ENCODE measurements around the gene UPK1A. TPM values are rescaled to one million over a fixed set of nuclear protein-coding genes. Genes with fewer than 3 reads are reported as not detected.
"Not testable (repeated sequence)": the region's sequence is repeated elsewhere in the genome, so short reads cannot be mapped to it uniquely, and the experiment has no call there.

UPK1A gene
- polyA plus RNA-seq, 3 donors from 2014 or later = not detected

DNA sequence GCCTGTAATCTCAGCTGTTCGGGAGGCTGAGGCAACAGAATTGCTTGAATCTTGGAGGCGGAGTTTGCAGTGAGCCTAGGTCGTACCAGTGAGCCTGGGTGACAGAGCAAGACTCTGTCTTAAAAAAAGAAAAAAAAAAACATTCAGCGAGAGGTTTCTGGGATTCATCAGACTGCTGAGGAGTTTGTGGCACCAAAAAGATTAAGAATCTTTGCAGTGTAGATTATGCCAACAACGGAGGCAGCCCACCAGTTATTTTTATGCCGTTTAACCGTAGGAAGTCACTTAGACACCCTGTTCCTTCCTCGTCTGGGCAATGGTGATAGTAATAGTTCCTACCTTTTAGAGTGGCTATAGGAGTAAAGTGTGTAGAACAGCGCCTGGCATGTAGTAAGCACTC, 15.7 kb upstream of the UPK1A start:
- peaks cover 0 to 4% (median 3%) of the 10 kb centered on the region in 3 donors for H3K27me3 Mint-ChIP-seq (ENCODE audit: low read depth in 3 of 3)
- H3K27ac Mint-ChIP-seq = peak overlapping the region in 1 of 6 donors; percentile 34
- peaks cover 33 to 37% of the 10 kb centered on the region in 2 donors for H3K4me1 Mint-ChIP-seq
- peaks cover 5 to 21% (median 8%) of the 10 kb centered on the region in 3 donors for H3K36me3 Mint-ChIP-seq
- H3K4me3 Mint-ChIP-seq = no peak overlapping the region
- no peak for DNase-seq
- no peaks in the 10 kb centered on the region for H3K9me3 Mint-ChIP-seq

DNA sequence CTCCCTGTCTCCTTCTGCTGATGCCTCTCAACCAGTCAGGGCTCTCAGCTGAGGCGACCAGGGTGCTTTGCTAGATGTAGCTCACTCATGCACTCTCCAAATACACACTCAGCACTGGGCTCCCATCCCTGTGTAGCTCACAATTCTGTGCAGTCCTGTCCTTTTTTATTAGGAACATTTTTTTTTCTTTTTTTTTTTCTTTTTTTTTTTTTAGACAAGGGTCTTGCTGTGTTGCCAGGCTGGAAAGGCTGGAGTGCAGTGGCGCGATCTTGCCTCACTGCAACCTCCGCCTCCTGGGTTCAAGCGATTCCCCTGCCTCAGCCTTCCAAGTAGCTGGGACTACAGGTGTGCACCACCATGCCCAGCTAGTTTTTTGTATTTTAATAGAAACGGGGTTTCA, 11.5 kb upstream of the UPK1A start:
- Mint-ChIP-seq H3K4me1 (peaks cover 12 to 30% of the 10 kb centered on the region in 2 donors), H3K36me3 (peaks cover 8 to 32% (median 21%) of the 10 kb centered on the region in 3 donors)
- not testable (repeated sequence) for H3K9me3 Mint-ChIP-seq; H3K27me3 Mint-ChIP-seq (ENCODE audit: low read depth in 3 of 3); H3K27ac Mint-ChIP-seq; DNase-seq; H3K4me3 Mint-ChIP-seq

DNA sequence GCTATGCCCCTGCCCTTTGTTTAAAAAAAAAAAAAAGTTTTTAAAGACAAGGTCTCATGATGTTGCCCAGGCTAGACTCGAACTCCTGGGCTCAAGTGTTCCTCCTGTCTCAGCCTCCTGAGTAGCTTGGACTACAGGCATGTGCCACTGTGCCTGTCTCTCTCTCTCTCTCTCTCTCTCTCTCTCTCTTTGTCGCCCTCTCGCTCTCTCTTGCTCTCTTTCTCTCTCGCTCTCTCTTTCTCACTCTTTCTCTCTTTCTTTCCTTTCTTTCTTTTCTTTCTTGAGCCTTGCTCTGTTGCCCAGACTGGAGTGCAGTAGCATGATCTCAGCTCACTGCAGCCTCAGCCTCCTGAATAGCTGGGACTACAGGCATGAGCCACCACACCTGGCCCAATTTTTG, 10.7 kb upstream of the UPK1A start:
- DNase-seq = no peak
- H3K4me1 Mint-ChIP-seq = peaks cover 8 to 30% of the 10 kb centered on the region in 2 donors
- no peak overlapping the region for H3K4me3 Mint-ChIP-seq
- H3K27me3 Mint-ChIP-seq (ENCODE audit: low read depth in 3 of 3) = peaks cover 0 to 2% (median 0%) of the 10 kb centered on the region in 3 donors
- peaks cover 8 to 32% (median 22%) of the 10 kb centered on the region in 3 donors for H3K36me3 Mint-ChIP-seq
- H3K27ac Mint-ChIP-seq = peak overlapping the region in 3 of 6 donors; percentile 18 to 42 (median 26)
- H3K9me3 Mint-ChIP-seq = no peaks in the 10 kb centered on the region

DNA sequence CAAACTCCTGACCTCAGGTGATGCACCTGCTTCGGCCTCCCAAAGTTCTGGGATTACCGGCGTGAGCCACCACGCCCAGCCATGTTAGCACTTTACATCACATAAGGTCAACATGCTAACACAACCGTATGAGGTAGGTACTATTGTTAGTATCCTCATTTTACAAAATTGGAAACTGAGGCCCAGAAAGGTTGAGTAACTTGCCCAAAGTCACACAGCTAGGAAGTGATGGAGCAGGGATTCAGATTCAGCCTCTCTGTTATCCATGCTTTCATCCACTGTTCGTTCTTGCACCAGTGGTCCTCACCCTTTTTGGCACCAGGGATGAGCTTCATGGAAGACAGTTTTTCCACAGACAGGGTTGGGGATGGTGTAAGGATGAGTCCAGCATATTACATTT, 9.6 kb upstream of the UPK1A start:
- no peak for DNase-seq
- Mint-ChIP-seq H3K4me3 (no peak overlapping the region), H3K9me3 (no peaks in the 10 kb centered on the region), H3K27me3 (ENCODE audit: low read depth in 3 of 3) (peaks cover 0 to 2% (median 0%) of the 10 kb centered on the region in 3 donors), H3K36me3 (peaks cover 12 to 27% (median 22%) of the 10 kb centered on the region in 3 donors), H3K4me1 (peaks cover 2 to 19% of the 10 kb centered on the region in 2 donors), H3K27ac (no peak overlapping the region)

DNA sequence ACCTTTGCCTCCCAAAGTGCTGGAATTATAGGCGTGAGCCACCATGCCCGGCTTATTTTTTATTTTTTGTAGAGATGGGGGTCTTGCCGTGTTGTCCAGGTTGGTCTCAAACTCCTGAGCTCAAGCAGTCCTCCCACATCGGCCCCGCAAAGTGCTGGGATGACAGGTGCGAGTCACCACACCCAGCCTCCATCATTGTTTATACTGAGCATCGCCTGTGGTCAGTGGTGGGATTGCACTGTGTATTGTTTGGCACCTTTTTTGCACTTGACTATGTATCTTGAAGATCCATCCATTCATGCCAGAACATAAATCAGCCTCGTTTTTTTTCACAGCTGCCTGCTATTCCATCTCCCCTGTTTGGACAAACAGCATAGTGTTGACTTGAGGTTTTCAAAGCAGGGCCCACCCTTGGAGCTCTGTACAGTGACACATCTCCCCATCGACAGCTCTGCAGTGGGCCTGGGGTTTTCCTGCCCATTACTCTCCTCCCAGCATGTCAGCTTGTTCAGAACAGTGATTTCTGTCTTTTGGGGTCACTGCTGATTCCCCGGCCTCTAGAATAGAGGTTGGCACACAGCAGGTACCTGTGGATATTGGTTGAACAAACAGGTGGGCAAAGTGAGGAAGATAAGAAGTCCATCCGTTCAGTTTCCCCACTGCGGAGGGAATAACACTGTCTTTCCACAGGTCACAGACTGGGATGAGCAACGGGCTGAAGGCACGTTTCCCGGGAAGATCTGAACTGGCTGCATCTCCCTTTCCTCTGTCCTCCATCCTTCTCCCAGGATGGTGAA, 8.2 kb upstream of the UPK1A start:
- H3K4me3 Mint-ChIP-seq = no peak overlapping the region

DNA sequence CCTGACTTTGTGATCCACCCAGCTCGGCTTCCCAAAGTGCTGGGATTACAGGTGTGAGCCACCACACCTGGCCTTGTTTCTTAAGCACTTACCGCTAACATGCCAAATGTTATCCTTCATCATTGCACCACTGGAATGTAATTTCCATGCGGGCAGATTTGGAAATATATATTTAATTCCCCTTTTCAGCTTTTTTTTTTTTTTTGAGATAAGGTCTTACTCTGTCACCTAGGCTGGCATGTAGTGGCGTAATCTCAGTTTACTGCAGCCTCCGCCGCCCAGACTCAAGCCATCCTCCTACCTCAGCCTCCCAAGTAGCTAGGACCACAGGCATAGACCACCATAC, 4.3 kb upstream of the UPK1A start:
- peaks cover 8 to 10% (median 8%) of the 10 kb centered on the region in 3 donors for H3K36me3 Mint-ChIP-seq
- H3K27me3 Mint-ChIP-seq (ENCODE audit: low read depth in 3 of 3) = no peaks in the 10 kb centered on the region
- no peak overlapping the region for H3K4me3 Mint-ChIP-seq
- peaks cover 0 to 6% of the 10 kb centered on the region in 2 donors for H3K4me1 Mint-ChIP-seq
- no peak overlapping the region for H3K27ac Mint-ChIP-seq
- no peak for DNase-seq
- H3K9me3 Mint-ChIP-seq = no peaks in the 10 kb centered on the region

More for the DNA sequence above, 8.2 kb upstream of the UPK1A start:
- Mint-ChIP-seq H3K36me3 (peaks cover 15 to 27% (median 22%) of the 10 kb centered on the region in 3 donors), H3K27ac (no peak overlapping the region), H3K9me3 (no peaks in the 10 kb centered on the region), H3K4me1 (peaks cover 2 to 16% of the 10 kb centered on the region in 2 donors), H3K27me3 (ENCODE audit: low read depth in 3 of 3) (peaks cover 0 to 2% (median 0%) of the 10 kb centered on the region in 3 donors)
- no peak for DNase-seq

DNA sequence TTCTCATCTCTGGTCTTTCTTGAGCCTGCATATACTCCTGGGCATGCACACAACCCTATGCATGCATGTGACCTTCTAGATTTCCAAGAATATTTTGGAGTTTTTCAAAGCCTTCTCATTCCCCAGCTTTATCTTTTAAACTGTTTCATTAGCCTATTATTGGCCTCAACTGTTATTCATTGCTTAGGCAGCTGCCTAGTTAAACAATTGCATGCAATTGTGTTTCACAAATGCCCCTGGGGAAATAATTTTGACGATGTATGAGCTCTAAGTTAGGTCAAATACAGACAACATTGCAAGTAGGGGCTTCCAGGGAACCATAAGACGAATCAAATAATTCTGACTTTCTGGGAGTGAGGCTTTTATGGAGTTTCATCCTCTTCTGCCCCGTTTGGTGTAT, 2.3 kb upstream of the UPK1A start:
- no peak overlapping the region for H3K4me3 Mint-ChIP-seq
- no peak for DNase-seq
- H3K27me3 Mint-ChIP-seq (ENCODE audit: low read depth in 3 of 3) = no peaks in the 10 kb centered on the region
- H3K27ac Mint-ChIP-seq = no peak overlapping the region
- H3K4me1 Mint-ChIP-seq = no peaks in the 10 kb centered on the region
- H3K36me3 Mint-ChIP-seq = peaks cover 0 to 8% (median 4%) of the 10 kb centered on the region in 3 donors
- no peaks in the 10 kb centered on the region for H3K9me3 Mint-ChIP-seq

DNA sequence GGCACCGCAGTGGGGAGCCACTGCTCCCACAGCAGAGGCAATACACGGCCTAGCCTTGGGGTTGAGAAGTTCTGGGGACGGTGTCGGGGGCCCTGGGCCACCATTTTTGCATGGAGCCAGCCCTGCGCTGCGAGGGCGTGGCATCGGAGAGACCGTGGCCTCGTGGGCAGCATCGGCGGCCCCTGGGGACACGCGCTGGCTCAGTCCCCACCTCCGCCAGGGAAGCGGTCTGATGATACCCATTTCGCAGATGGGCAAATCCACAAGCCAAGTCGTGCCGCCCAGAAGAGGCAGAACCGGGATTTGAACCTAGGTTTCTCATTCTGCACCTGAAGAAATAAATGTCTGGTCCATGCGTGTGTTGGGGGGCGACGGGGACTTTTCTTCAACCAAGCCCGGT, 1.2 kb upstream of the UPK1A start:
- H3K27me3 Mint-ChIP-seq (ENCODE audit: low read depth in 3 of 3) = peaks cover 0 to 3% (median 0%) of the 10 kb centered on the region in 3 donors

DNA sequence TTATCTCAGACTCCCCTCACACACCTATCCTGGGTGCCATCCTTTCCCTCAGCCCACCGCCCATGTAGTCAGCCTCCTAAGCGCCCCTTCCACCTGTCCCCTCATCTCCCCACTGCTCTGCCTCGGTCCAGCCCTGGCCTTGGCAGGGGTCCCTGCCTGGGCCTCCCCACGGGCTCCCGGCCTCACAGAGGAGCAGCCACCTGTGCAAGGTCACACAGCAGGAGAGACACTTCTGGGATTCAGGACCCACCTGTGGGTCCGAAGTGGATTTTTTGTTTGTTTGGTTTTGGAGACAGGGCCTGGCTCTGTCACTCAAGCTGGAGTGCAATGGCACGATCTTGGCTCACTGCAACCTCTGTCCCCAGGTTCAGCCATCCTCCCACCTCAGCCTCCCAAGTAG, 713 bp upstream of the UPK1A start:
- Mint-ChIP-seq H3K9me3 (peaks cover 0 to 2% (median 0%) of the 10 kb centered on the region in 6 donors), H3K27me3 (ENCODE audit: low read depth in 3 of 3) (peaks cover 0 to 3% (median 0%) of the 10 kb centered on the region in 3 donors), H3K4me1 (no peaks in the 10 kb centered on the region), H3K27ac (no peak overlapping the region), H3K36me3 (peaks cover 0 to 8% (median 0%) of the 10 kb centered on the region in 3 donors), H3K4me3 (no peak overlapping the region)
- no peak for DNase-seq

More for the DNA sequence above, 1.2 kb upstream of the UPK1A start:
- no peak for DNase-seq
- H3K27ac Mint-ChIP-seq = no peak overlapping the region
- H3K4me1 Mint-ChIP-seq = no peaks in the 10 kb centered on the region
- H3K36me3 Mint-ChIP-seq = peaks cover 0 to 8% (median 0%) of the 10 kb centered on the region in 3 donors
- H3K9me3 Mint-ChIP-seq = peaks cover 0 to 2% (median 0%) of the 10 kb centered on the region in 6 donors
- no peak overlapping the region for H3K4me3 Mint-ChIP-seq

DNA sequence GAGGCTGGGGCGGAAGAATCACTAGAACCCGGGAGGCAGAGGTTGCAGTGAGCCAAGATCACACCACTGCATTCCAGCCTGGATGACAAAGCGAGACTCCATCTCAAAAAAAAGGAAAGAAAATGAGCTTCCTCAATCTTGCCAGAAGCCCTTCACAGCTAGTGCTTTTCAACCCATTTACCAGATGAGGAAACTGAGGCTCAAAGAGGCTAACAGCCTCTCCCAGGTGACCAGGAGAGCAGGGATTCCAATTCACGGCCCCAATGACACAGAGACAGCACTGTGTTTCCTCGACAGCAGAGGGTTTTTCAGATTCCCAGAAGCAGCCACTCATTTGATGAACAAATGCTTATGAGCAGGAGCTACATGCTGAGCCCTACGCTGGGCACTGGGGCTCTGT, 3.2 kb downstream of the UPK1A start:
- Mint-ChIP-seq H3K27me3 (ENCODE audit: low read depth in 3 of 3) (peaks cover 5 to 14% (median 11%) of the 10 kb centered on the region in 3 donors), H3K4me3 (peak overlapping the region in 1 of 5 donors; percentile 58), H3K36me3 (no peaks in the 10 kb centered on the region), H3K27ac (no peak overlapping the region), H3K9me3 (peaks cover 0 to 2% (median 0%) of the 10 kb centered on the region in 6 donors), H3K4me1 (peaks cover 6 to 8% of the 10 kb centered on the region in 2 donors)
- DNase-seq = no peak

DNA sequence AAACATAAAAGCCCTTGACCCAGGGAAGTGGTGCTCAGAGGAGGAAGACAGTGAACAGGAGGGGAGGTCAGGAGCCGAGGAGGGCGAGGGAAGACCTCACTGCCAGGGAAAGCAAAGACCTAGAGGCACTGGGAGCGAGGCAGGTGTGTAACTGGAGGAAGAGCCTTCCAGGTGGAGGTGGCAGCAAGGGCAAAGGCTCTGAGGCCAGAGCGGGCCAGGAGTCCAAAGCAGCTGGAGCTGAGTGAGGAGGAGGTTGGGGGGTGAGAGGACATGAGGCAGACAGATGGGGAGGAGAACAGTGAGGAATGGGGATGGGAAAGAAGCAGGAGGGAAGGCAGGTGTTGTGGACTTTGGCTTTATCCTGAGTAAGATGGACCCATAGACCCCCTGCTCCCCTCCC, 3.7 kb downstream of the UPK1A start:
- no peak overlapping the region for H3K27ac Mint-ChIP-seq
- peaks cover 6 to 8% of the 10 kb centered on the region in 2 donors for H3K4me1 Mint-ChIP-seq
- H3K4me3 Mint-ChIP-seq = peak overlapping the region in 1 of 5 donors; percentile 58
- no peak for DNase-seq
- no peaks in the 10 kb centered on the region for H3K36me3 Mint-ChIP-seq
- H3K27me3 Mint-ChIP-seq (ENCODE audit: low read depth in 3 of 3) = peaks cover 5 to 14% (median 11%) of the 10 kb centered on the region in 3 donors
- H3K9me3 Mint-ChIP-seq = peaks cover 0 to 2% (median 0%) of the 10 kb centered on the region in 6 donors

DNA sequence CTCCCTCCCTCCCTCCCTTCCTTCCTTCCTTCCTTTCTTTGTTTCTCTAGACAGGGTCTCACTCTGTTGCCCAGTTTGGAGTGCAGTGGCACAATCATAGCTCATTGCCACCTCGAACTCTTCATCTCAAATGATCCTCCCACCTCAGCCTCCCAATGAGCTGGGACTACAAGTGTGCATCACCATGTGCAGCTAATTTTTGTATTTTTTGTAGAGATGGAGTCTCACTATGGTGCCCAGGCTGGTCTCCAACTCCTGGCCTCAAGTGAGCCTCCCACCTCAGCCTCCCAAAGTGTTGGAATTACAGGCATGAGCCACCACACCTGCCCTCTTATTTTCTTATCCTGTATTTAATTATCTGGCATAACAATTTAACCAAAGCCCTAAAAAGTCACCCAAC, 4.4 kb downstream of the UPK1A start:
- Mint-ChIP-seq H3K4me1 (peaks cover 6 to 8% of the 10 kb centered on the region in 2 donors), H3K27me3 (ENCODE audit: low read depth in 3 of 3) (peaks cover 5 to 14% (median 11%) of the 10 kb centered on the region in 3 donors), H3K36me3 (no peaks in the 10 kb centered on the region), H3K4me3 (no peak overlapping the region), H3K9me3 (peaks cover 0 to 2% (median 0%) of the 10 kb centered on the region in 6 donors), H3K27ac (no peak overlapping the region)
- no peak for DNase-seq

DNA sequence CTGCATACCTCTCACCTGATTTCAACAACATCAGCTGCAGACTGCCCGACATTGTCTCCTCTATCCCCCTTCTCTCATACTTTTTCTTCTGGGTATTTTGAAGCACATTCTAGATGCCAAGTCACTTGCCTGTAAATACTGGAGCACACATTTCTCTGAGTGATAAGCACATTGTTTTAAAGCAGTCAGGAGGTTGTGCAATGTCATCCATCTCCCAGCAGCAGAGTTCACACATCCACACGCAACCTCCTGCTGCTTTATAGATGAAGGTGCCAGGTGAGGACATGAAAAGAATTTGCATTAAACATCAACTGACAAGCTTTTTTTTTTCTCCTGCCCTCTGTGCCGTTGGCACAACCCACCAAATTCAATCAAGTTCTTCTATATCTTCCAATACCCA, 5.5 kb downstream of the UPK1A start:
- Mint-ChIP-seq H3K27me3 (ENCODE audit: low read depth in 3 of 3) (peaks cover 5 to 14% (median 11%) of the 10 kb centered on the region in 3 donors), H3K4me1 (peaks cover 6 to 8% of the 10 kb centered on the region in 2 donors), H3K9me3 (peaks cover 0 to 2% (median 0%) of the 10 kb centered on the region in 6 donors), H3K36me3 (no peaks in the 10 kb centered on the region), H3K27ac (no peak overlapping the region), H3K4me3 (no peak overlapping the region)
- DNase-seq = no peak

DNA sequence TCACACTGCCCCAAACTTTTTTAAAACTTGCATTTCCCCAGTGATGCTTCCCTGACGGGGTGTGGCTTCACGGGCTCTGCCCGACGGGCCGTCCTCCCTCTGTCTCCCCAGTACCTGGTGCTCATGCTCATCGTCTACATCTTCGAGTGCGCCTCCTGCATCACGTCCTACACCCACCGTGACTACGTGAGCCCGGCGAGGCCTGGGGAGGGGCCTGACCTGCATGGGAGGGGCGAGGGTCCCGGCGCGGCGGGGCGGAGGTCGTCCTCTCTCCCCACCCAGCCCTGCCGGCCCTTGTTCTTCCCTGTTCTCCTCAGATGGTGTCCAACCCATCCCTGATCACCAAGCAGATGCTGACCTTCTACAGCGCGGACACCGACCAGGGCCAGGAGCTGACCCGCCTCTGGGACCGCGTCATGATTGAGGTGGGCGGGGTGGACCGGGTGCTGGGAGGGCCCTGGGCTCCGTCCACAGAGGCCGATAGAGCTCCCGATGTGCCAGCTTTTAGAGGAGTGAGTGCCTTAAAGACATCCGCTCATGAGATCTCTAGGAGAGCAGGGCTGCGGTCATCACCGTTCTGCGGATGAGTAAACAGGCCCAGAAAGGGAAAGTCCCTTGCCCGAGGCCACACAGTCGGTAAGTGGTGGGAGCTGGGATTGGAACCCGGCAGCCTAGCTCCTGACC, 6.9 kb downstream of the UPK1A start:
- no peaks in the 10 kb centered on the region for H3K36me3 Mint-ChIP-seq
- H3K27me3 Mint-ChIP-seq (ENCODE audit: low read depth in 3 of 3) = peaks cover 5 to 16% (median 11%) of the 10 kb centered on the region in 3 donors
- H3K9me3 Mint-ChIP-seq = peaks cover 0 to 2% (median 0%) of the 10 kb centered on the region in 6 donors
- no peak overlapping the region for H3K27ac Mint-ChIP-seq
- DNase-seq = peak in 1 of 3 donors; percentile 14
- peaks cover 6 to 8% of the 10 kb centered on the region in 2 donors for H3K4me1 Mint-ChIP-seq
- peak overlapping the region; percentile 61 to 75 (median 74) for H3K4me3 Mint-ChIP-seq
